ENCODE results near the gene SPAG16.

SPAG16 gene

DNA sequence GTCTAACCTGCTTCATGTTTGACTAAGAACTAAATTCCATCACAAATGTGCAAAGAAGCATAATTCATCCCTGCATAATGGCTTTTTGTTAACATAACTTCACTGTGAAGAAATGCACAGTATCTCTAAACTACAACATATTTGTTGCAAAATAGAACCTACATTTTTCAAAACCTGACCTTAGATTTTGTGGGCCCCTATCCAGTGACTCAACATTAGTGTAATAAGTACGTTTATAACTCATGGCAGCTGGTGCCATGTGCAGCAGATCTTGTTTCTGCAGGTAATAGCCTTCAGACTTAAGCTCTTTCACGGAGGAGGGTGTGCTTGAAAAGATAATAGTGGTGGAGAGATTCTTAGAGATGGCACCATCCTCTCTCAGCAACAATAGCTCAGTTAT, 1098.0 kb downstream of the SPAG16 start:
- no peak for TF ChIP-seq TAF1 (IDR thresholded peaks at IDR 0.05; ENCODE audit: borderline replicate concordance, low read depth, low read length)
- FAIRE-seq (no peak), DNase-seq (ENCODE audit: insufficient read length) (no peak)

DNA sequence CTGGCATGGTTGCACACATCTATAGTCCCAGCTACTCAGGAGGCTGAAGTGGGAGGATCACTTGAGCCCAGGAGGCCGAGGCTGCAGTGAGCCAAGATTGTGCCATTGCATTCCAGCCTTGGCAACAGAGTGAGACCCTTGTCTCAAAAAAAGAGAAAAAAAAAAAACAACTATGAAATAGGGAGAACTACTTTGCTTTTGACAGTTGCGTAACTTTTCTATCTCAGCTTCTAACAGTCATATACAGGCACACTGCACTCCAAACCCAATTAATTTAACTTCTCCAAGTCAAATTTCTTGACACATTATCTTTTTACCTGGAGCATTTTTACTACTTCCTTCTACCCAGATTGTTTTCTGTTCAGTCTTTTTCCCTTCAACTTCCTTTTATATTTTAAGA, 1102.5 kb downstream of the SPAG16 start:
- DNase-seq (ENCODE audit: insufficient read length) (no peak), FAIRE-seq (no peak)
- no peak for TF ChIP-seq TAF1 (IDR thresholded peaks at IDR 0.05; ENCODE audit: borderline replicate concordance, low read depth, low read length)
- no peak for TF ChIP-seq POLR2AphosphoS5 (IDR thresholded peaks at IDR 0.05; ENCODE audit: low read depth, low read length)
- no peak for TF ChIP-seq POLR2A (IDR thresholded peaks at IDR 0.05; ENCODE audit: low read depth, low read length)

DNA sequence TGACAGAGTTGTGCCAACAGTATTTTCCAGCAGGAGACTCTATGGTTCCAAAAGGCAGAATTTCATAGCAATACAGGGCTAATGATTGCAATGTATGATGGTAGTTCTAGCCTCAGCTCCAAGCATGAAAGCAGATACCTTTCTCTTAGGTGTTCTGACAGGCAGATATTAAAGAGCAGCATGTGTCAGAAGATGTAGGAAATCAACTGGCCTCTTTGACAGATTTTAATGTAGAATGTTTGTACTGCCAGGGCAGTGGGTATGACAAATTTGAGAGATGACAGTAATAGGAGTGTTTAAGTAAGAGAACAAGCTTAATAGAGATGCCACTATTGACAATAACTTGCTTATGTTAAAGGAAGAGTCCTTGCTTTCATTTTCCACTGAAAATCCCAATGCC, 1105.1 kb downstream of the SPAG16 start:
- FAIRE-seq (no peak), DNase-seq (ENCODE audit: insufficient read length) (no peak)
- no peak for TF ChIP-seq TAF1 (IDR thresholded peaks at IDR 0.05; ENCODE audit: borderline replicate concordance, low read depth, low read length)
- no peak for TF ChIP-seq POLR2A (IDR thresholded peaks at IDR 0.05; ENCODE audit: low read depth, low read length)
- no peak for TF ChIP-seq POLR2AphosphoS5 (IDR thresholded peaks at IDR 0.05; ENCODE audit: low read depth, low read length)

DNA sequence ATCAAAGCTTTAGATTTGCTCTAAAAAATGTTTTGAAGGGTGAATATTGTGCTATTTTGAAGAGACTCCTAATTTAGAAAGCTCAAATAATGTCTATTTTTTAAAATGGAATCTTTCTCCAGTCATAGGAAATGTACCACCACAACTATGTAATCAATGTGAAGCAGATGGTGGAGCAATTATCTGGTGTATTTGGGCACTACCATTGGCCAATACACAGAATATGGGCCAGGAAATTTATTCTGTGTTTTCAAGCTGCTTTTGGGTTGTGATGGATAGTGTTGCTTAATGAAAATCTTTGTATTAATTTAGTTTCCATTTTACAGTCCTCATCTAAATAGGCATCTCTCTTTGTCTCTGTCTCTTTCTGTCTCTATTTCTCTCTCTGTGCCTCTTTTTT, 1109.5 kb downstream of the SPAG16 start:
- TF ChIP-seq POLR2A (IDR thresholded peaks at IDR 0.05; ENCODE audit: low read depth, low read length) (no peak), POLR2AphosphoS5 (IDR thresholded peaks at IDR 0.05; ENCODE audit: low read depth, low read length) (no peak), TAF1 (IDR thresholded peaks at IDR 0.05; ENCODE audit: borderline replicate concordance, low read depth, low read length) (no peak)
- FAIRE-seq (no peak), DNase-seq (ENCODE audit: insufficient read length) (no peak)

DNA sequence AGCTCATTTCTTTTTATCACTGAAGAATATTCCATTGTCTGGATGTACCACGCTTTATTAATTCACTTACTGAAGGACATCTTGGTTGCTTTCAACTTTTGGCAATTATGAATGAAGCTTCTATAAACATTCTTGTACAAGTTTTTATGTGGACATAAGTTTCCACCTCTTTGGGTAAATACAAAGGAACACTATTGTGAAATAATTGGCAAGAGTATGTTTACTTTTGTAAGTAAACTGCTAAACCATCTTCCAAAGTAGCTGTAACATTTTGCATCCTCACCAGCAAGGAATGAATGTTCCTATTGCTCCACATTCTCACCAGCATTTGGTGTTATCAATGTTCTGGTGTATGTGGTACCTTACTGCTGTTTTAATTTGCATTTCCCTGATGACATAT, 1110.8 kb downstream of the SPAG16 start:
- FAIRE-seq (no peak), DNase-seq (ENCODE audit: insufficient read length) (no peak)
- TF ChIP-seq POLR2A (IDR thresholded peaks at IDR 0.05; ENCODE audit: low read depth, low read length), result no peak
- TF ChIP-seq POLR2AphosphoS5 (IDR thresholded peaks at IDR 0.05; ENCODE audit: low read depth, low read length), result no peak
- no peak for TF ChIP-seq TAF1 (IDR thresholded peaks at IDR 0.05; ENCODE audit: borderline replicate concordance, low read depth, low read length)

DNA sequence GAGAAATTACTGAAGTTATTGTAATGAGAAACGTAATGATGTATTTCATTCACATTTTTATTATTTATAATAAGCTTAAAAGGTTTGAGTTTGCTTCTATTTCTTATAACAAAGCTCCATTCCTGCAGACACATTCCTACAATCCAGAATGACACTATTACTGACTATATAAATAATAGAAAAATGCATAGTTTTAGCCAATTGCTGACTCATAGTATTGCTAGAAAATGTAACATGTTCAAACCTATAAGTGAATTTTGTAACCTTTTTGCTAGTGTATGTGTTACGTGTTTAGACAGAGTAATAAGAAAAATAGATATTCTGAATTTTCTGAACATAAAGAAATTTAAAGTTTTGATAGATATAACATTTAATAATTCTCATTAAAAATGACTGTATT, 1117.3 kb downstream of the SPAG16 start:
- TF ChIP-seq POLR2AphosphoS5 (IDR thresholded peaks at IDR 0.05; ENCODE audit: low read depth, low read length) (no peak), POLR2A (IDR thresholded peaks at IDR 0.05; ENCODE audit: low read depth, low read length) (no peak), TAF1 (IDR thresholded peaks at IDR 0.05; ENCODE audit: borderline replicate concordance, low read depth, low read length) (no peak)
- DNase-seq (ENCODE audit: insufficient read length), result no peak
- no peak for FAIRE-seq

DNA sequence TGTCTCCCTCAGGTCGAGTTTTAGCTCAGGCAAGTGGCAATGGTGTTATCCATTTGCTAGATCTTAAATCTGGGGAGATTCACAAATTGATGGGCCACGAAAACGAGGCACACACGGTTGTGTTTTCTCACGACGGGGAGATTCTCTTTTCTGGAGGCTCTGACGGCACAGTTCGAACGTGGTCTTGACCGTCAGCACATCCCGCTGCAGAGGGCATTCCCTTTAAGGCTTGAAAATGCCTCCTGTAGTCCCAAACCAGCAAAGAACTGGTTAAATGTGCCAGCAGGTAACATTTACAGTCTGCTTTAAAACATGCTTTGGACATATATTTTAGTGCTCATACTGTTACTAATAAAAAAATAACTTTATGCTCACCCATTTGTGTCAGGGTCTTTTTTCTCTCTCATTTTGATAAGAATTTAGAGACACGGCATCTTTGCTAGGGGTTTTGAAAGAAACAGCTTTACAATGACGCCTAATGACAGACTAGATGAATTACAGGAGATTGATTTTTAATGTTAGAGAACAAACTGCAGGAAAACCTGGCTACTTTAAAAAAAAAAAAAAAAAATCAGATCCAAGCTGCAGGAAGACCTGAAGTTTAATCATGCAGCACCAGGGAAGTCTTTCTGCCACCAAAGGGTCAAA, 1126.0 kb downstream of the SPAG16 start:
- no peak for DNase-seq (ENCODE audit: insufficient read length)
- FAIRE-seq, result no peak
- TF ChIP-seq TAF1 (IDR thresholded peaks at IDR 0.05; ENCODE audit: borderline replicate concordance, low read depth, low read length) (no peak), POLR2A (IDR thresholded peaks at IDR 0.05; ENCODE audit: low read depth, low read length) (no peak), POLR2AphosphoS5 (IDR thresholded peaks at IDR 0.05; ENCODE audit: low read depth, low read length) (no peak)

DNA sequence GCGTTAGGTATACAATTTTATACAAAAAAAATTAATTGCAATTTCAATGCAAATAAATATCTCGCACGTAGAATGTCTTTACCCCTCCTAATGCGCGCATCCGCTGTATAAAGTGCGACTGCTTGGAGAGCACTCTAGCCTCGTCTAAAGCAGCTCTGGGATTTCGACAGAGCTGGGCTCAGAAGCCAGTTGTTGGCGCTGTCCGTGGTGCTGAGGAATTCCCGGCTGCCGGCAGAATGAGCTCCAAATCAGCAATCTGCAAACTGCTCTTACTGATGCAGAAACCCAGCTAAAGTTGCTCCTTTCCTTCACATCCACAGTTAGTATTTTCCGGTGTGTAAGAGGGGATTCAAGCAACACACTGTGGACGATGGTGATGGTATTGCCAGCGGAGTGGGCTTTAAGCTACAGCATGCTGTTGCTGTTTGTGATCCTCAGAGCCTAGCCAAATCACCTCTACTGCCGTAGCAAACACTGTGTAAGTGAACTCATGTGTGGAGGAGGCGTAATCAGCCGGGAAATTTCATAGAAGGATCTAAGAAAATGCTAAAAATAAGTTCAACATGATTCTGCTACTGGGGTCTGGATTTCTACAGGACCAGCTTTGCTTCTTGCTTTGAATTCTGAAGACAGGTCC, 1126.8 kb downstream of the SPAG16 start, which contains the start of gene VWC2L:
Gene VWC2L (plus strand): TSS at position 137 of the 637 bp plus-strand sequence. CDS start 3,140 bp downstream, outside the sequence.
- TF ChIP-seq POLR2A (IDR thresholded peaks at IDR 0.05; ENCODE audit: low read depth, low read length) (no peak), POLR2AphosphoS5 (IDR thresholded peaks at IDR 0.05; ENCODE audit: low read depth, low read length) (no peak), TAF1 (IDR thresholded peaks at IDR 0.05; ENCODE audit: borderline replicate concordance, low read depth, low read length) (no peak)
- no peak for FAIRE-seq
- no peak for DNase-seq (ENCODE audit: insufficient read length)

DNA sequence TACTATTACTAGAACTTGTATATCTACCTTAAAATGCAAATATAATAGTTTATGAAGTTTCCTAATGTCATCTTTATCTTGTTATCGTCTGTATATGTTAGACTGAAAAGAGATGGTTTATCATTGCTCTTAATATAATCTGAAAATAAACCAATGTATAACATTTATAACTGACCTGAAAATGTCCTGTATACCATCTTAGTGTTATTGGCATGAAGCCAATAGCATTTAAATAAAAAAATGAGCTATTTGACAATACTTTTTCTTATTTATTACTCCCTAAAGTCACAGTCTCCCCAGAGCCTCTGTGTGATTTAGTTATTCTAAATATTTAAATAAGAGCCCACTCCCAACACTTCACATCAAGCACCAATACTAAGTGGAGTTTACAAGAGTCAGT, 1128.4 kb downstream of the SPAG16 start:
- DNase-seq (ENCODE audit: insufficient read length) (no peak), FAIRE-seq (no peak)
- TF ChIP-seq POLR2AphosphoS5 (IDR thresholded peaks at IDR 0.05; ENCODE audit: low read depth, low read length), result no peak
- TF ChIP-seq POLR2A (IDR thresholded peaks at IDR 0.05; ENCODE audit: low read depth, low read length), result no peak
- no peak for TF ChIP-seq TAF1 (IDR thresholded peaks at IDR 0.05; ENCODE audit: borderline replicate concordance, low read depth, low read length)

DNA sequence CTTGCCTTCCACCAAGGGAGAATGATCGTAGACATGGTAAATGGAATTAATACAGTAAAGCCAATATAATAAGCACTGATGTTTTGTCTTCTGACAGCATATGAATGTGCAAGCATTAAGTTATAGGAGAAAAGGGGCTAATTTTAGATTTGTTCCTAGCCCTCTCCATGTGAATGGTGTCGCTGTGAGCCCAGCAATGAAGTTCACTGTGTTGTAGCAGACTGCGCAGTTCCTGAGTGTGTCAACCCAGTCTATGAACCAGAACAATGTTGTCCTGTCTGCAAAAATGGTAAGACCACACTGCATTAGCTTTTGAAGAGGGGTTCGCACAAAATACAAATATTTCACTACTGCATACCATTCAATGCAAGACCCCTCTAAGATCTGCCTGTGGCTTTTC, 1152.2 kb downstream of the SPAG16 start:
- TF ChIP-seq TAF1 (IDR thresholded peaks at IDR 0.05; ENCODE audit: borderline replicate concordance, low read depth, low read length), result no peak
- TF ChIP-seq POLR2A (IDR thresholded peaks at IDR 0.05; ENCODE audit: low read depth, low read length), result no peak
- no peak for TF ChIP-seq POLR2AphosphoS5 (IDR thresholded peaks at IDR 0.05; ENCODE audit: low read depth, low read length)
- DNase-seq (ENCODE audit: insufficient read length) (no peak), FAIRE-seq (no peak)

DNA sequence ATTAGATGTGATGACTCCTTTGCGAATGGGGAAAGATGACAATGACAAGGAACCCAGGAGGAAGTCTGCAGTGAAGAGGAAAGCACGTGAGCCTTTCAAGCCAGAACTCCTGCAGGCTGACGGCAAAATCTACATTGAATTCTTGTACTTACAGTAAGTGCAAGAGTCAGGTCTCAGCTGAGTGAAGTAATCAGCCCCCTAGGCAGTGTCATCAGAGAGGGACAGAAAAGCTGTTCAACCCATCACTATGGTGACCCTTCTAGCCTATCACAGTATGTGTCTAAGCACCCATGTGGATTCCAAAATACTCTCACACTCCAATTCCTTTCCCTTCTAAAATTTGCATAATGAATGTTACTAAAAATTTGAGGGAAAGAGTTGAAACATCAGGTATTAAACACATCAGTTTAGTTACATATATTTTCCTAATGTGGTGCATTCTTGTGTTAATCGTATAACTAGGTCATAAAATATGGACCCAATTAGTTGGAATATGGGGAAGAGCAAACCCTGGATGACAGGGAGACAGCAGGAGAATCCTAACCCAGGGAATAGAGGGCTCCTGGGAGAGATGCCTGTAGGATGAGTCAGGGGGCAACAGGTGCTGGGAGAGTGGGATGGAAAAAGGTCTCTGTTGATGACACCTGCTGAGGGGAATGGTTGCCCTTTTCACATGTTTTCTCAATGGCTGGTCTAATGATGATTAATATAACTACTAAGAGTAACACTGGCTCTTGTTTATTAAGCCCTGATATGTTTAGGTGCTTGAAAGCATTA, 1166.0 kb downstream of the SPAG16 start:
- FAIRE-seq, result no peak
- no peak for TF ChIP-seq TAF1 (IDR thresholded peaks at IDR 0.05; ENCODE audit: borderline replicate concordance, low read depth, low read length)
- TF ChIP-seq POLR2A (IDR thresholded peaks at IDR 0.05; ENCODE audit: low read depth, low read length), result no peak
- TF ChIP-seq POLR2AphosphoS5 (IDR thresholded peaks at IDR 0.05; ENCODE audit: low read depth, low read length), result no peak
- no peak for DNase-seq (ENCODE audit: insufficient read length)
